Naive B cell (primary cell): ENCODE results near the gene METTL15. TPM values are rescaled to one million over a fixed set of nuclear protein-coding genes. Genes with fewer than 3 reads are reported as not detected.
"Not testable (repeated sequence)": the region's sequence is repeated elsewhere in the genome, so short reads cannot be mapped to it uniquely, and the experiment has no call there.

Experiments
- ATAC-seq, 2 donors: fragments of 150-1000 bp; cut with Tn5 transposase; 2 replicates each; pipeline ENCODE4 v1.10.0; 2021; ENCODE audit warnings: low read depth in 2 of 2, mild to moderate bottlenecking in 2 of 2, moderate library complexity in 2 of 2
- DNase-seq: peaks from one replicate; pipeline ENCODE4 v3.0.0; 2022
- H3K27ac Mint-ChIP-seq, 6 donors: one replicate each; pipeline ENCODE4 v1.8.0; 2020 to 2022; ENCODE audit warnings: mild to moderate bottlenecking in 6 of 6, mixed read lengths in 6 of 6, moderate library complexity in 5 of 6, inconsistent platforms in 2 of 6
- H3K27me3 Mint-ChIP-seq, 3 donors: one replicate each; pipeline ENCODE4 v1.8.0; 2021 to 2022; ENCODE audit warnings: mixed read lengths in 3 of 3, mild to moderate bottlenecking in 1 of 3
- H3K36me3 Mint-ChIP-seq, 2 donors: one replicate each; pipeline ENCODE4 v1.8.0; 2020 to 2022; ENCODE audit warnings: mixed read lengths in 2 of 2, inconsistent platforms in 1 of 2, mild to moderate bottlenecking in 1 of 2
- H3K4me1 Mint-ChIP-seq, 3 donors: one replicate each; pipeline ENCODE4 v1.8.0; 2020 to 2022; ENCODE audit warnings: mixed read lengths in 3 of 3, inconsistent platforms in 1 of 3, mild to moderate bottlenecking in 1 of 3, moderate library complexity in 1 of 3
- H3K4me3 Mint-ChIP-seq, 8 donors: one replicate each; pipeline ENCODE4 v1.8.0; 2020 to 2022; ENCODE audit warnings: mild to moderate bottlenecking in 8 of 8, mixed read lengths in 8 of 8, moderate library complexity in 8 of 8, inconsistent platforms in 2 of 8
- H3K9me3 Mint-ChIP-seq, 7 donors: one replicate each; pipeline ENCODE4 v1.8.0; 2020 to 2022; ENCODE audit warnings: mixed read lengths in 7 of 7, mild to moderate bottlenecking in 5 of 7, inconsistent platforms in 2 of 7, moderate library complexity in 1 of 7
- polyA plus RNA-seq, 6 donors: library from polyadenylated mRNA; unstranded; fragments of 300-500 nt; fragmentation: Illumina TruSeq; gene quantifications; one replicate each; pipeline ENCODE4 v1.2.3, GENCODE V29; 2021; ENCODE audit warnings: low read depth in 6 of 6

The METTL15 gene
- polyA plus RNA-seq, 6 donors from 2014 or later = 5.0 to 7.8 (median 6.4) TPM

- H3K4me3 Mint-ChIP-seq = no peak overlapping the region
- no peaks in the 10 kb centered on the region for H3K27me3 Mint-ChIP-seq
- H3K27ac Mint-ChIP-seq = no peak overlapping the region
- no peak for ATAC-seq
- no peak for DNase-seq
- H3K9me3 Mint-ChIP-seq = peaks cover 0 to 9% (median 6%) of the 10 kb centered on the region in 7 donors
- H3K36me3 Mint-ChIP-seq = peaks cover 15 to 21% of the 10 kb centered on the region in 2 donors
- peaks cover 4 to 13% (median 4%) of the 10 kb centered on the region in 3 donors for H3K4me1 Mint-ChIP-seq
These were observed 134.4 kb downstream of the METTL15 start for GRCh38 chr11:28242596-28242995.

DNA sequence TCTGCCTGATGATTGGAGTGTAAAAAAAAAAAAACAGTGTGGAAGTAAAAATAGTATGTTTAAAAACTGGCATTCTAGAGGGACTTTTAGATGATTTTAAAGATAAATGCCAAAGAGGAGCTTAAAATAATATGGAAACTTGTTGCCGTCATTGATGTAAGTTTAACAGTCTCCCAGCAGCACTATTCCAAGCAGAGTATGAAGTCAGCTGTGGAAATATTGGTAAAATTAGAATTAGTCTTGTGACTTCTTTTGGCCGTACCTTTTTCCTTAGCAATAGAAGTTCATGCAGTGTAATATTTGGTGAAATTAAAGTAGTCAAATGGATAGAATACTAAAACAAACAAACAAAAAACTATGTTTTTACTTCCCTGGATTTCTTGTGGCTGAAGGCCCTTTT, 134.9 kb downstream of the METTL15 start:
- peaks cover 0 to 9% (median 6%) of the 10 kb centered on the region in 7 donors for H3K9me3 Mint-ChIP-seq
- DNase-seq (no peak), ATAC-seq (no peak)
- no peaks in the 10 kb centered on the region for H3K27me3 Mint-ChIP-seq
- H3K36me3 Mint-ChIP-seq = peaks cover 15 to 21% of the 10 kb centered on the region in 2 donors
- H3K4me3 Mint-ChIP-seq = no peak overlapping the region
- peak overlapping the region in 1 of 6 donors; percentile 12 for H3K27ac Mint-ChIP-seq
- peaks cover 4 to 13% (median 4%) of the 10 kb centered on the region in 3 donors for H3K4me1 Mint-ChIP-seq

- H3K36me3 Mint-ChIP-seq = peaks cover 13 to 20% of the 10 kb centered on the region in 2 donors
- ATAC-seq = no peak
- no peak for DNase-seq
- H3K4me3 Mint-ChIP-seq = no peak overlapping the region
- no peaks in the 10 kb centered on the region for H3K27me3 Mint-ChIP-seq
- H3K4me1 Mint-ChIP-seq = peaks cover 4 to 13% (median 4%) of the 10 kb centered on the region in 3 donors
- H3K27ac Mint-ChIP-seq = peak overlapping the region in 1 of 6 donors; percentile 18
- peaks cover 0 to 9% (median 6%) of the 10 kb centered on the region in 7 donors for H3K9me3 Mint-ChIP-seq
These were observed 135.4 kb downstream of the METTL15 start for GRCh38 chr11:28243581-28243980.

DNA sequence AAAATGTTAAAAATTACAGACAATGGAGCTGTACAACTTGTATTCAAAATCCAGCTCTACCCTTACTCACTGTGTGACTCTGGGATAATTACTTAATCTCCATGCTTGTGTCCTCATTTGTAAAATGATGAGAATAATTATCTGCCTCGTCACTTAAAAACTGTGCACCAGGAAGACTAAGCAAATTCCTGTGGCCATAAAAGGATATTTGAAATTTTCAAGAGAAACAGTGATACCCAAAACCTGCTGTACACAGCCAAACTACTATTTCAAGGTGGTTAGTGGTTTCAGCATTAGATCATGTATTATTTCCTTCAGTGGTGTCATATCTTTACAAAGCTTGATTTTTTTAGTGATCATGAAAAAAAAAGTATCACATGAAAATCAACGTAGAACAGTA, 136.9 kb downstream of the METTL15 start:
- H3K4me3 Mint-ChIP-seq = no peak overlapping the region
- DNase-seq = no peak
- peaks cover 3 to 18% (median 8%) of the 10 kb centered on the region in 7 donors for H3K9me3 Mint-ChIP-seq
- ATAC-seq = no peak
- peaks cover 0 to 15% of the 10 kb centered on the region in 2 donors for H3K36me3 Mint-ChIP-seq
- no peak overlapping the region for H3K27ac Mint-ChIP-seq
- no peaks in the 10 kb centered on the region for H3K27me3 Mint-ChIP-seq
- H3K4me1 Mint-ChIP-seq = peaks cover 4 to 13% (median 4%) of the 10 kb centered on the region in 3 donors

GRCh38 chr11:28250192-28250591, 142.0 kb downstream of the METTL15 start:
- H3K36me3 Mint-ChIP-seq = peaks cover 18 to 20% of the 10 kb centered on the region in 2 donors
- H3K4me1 Mint-ChIP-seq = peaks cover 4 to 17% (median 7%) of the 10 kb centered on the region in 3 donors
- no peak for ATAC-seq
- no peak overlapping the region for H3K4me3 Mint-ChIP-seq
- no peak for DNase-seq
- H3K27me3 Mint-ChIP-seq = no peaks in the 10 kb centered on the region
- no peak overlapping the region for H3K27ac Mint-ChIP-seq
- peaks cover 8 to 32% (median 13%) of the 10 kb centered on the region in 7 donors for H3K9me3 Mint-ChIP-seq

- Mint-ChIP-seq H3K27ac (no peak overlapping the region), H3K4me1 (peaks cover 0 to 11% (median 3%) of the 10 kb centered on the region in 3 donors), H3K27me3 (no peaks in the 10 kb centered on the region), H3K9me3 (peaks cover 4 to 29% (median 14%) of the 10 kb centered on the region in 7 donors), H3K4me3 (no peak overlapping the region), H3K36me3 (peaks cover 20 to 25% of the 10 kb centered on the region in 2 donors)
- no peak for ATAC-seq
- DNase-seq = no peak
These were observed 143.1 kb downstream of the METTL15 start for GRCh38 chr11:28251257-28251656.

GRCh38 chr11:28257761-28258160, 149.6 kb downstream of the METTL15 start:
- Mint-ChIP-seq H3K27ac (no peak overlapping the region), H3K36me3 (peaks cover 18 to 42% of the 10 kb centered on the region in 2 donors), H3K4me1 (peaks cover 0 to 11% (median 9%) of the 10 kb centered on the region in 3 donors), H3K9me3 (peaks cover 3 to 38% (median 11%) of the 10 kb centered on the region in 7 donors), H3K4me3 (no peak overlapping the region), H3K27me3 (no peaks in the 10 kb centered on the region)
- no peak for ATAC-seq
- no peak for DNase-seq

- peaks cover 0 to 7% (median 7%) of the 10 kb centered on the region in 3 donors for H3K4me1 Mint-ChIP-seq
- H3K27me3 Mint-ChIP-seq = no peaks in the 10 kb centered on the region
- no peak for ATAC-seq
- peaks cover 0 to 23% (median 8%) of the 10 kb centered on the region in 7 donors for H3K9me3 Mint-ChIP-seq
- H3K4me3 Mint-ChIP-seq = no peak overlapping the region
- H3K27ac Mint-ChIP-seq = no peak overlapping the region
- no peak for DNase-seq
- H3K36me3 Mint-ChIP-seq = peaks cover 2 to 33% of the 10 kb centered on the region in 2 donors
These were observed 151.1 kb downstream of the METTL15 start for GRCh38 chr11:28259177-28259843.

DNA sequence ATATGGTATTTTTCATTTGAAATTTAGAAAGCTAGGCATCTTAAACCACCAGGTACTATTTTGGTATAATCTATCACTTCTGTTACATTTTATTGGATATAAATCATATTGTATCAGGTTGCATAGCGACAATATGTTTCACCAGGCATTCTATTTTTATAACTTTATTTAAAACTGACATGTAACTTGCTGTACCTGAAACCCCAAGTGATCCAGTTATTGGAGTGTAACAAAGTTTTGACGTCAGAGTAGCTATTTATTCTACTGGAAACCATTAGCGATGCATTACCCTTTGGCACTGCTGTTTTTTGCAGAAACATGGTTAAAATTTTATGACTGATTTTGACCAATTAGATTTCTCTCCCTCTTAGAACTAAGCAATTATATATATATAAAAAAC, 160.7 kb downstream of the METTL15 start:
- DNase-seq = no peak
- H3K9me3 Mint-ChIP-seq = peaks cover 7 to 20% (median 13%) of the 10 kb centered on the region in 7 donors
- H3K4me3 Mint-ChIP-seq = no peak overlapping the region
- peaks cover 28 to 31% of the 10 kb centered on the region in 2 donors for H3K36me3 Mint-ChIP-seq
- H3K4me1 Mint-ChIP-seq = peaks cover 0 to 3% (median 0%) of the 10 kb centered on the region in 3 donors
- H3K27ac Mint-ChIP-seq = no peak overlapping the region
- no peak for ATAC-seq
- H3K27me3 Mint-ChIP-seq = no peaks in the 10 kb centered on the region

DNA sequence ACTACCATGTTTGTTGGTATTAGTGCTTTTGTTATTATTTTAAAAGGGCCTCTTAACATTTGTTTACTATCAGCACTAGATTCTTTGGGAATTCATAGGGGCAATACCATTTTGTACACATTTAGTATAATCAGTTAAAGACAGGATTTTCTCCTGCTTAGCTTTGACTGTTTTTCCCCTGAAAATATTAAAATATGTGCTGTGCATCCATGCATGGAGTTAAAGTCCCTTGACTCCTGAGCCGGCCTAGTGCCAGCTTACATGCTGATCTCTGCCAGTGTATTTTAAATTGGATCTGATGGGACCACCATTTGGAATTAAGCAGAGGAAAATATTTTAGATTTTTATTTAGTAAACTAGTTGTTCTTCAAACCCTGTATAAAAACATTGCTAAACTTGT, 161.4 kb downstream of the METTL15 start:
- H3K27ac Mint-ChIP-seq = no peak overlapping the region
- ATAC-seq (no peak), DNase-seq (no peak)
- H3K4me1 Mint-ChIP-seq = peaks cover 0 to 3% (median 0%) of the 10 kb centered on the region in 3 donors
- H3K36me3 Mint-ChIP-seq = peaks cover 28 to 29% of the 10 kb centered on the region in 2 donors
- H3K9me3 Mint-ChIP-seq = peaks cover 7 to 20% (median 13%) of the 10 kb centered on the region in 7 donors
- no peak overlapping the region for H3K4me3 Mint-ChIP-seq
- H3K27me3 Mint-ChIP-seq = no peaks in the 10 kb centered on the region

DNA sequence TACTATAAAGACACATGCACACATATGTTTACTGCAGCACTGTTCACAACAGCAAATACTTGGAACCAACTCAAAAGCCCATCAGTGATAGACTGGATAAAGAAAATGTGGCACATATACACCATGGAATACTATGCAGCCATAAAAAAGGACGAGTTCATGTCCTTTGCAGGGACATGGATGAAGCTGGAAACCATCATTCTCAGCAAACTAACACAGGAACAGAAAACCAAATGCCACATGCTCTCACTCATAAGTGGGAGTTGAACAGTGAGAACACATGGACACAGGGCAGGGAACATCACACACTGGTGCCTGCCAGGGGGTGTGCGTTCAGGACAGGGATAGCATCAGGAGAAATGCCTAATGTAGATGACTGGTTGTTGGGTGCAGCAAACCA, 164.1 kb downstream of the METTL15 start:
- DNase-seq, H3K4me3 Mint-ChIP-seq, H3K27me3 Mint-ChIP-seq, ATAC-seq, H3K4me1 Mint-ChIP-seq, H3K27ac Mint-ChIP-seq: not testable (repeated sequence)
- peaks cover under 1 to 12% (median 7%) of the 10 kb centered on the region in 7 donors for H3K9me3 Mint-ChIP-seq
- H3K36me3 Mint-ChIP-seq = peaks cover 4 to 14% of the 10 kb centered on the region in 2 donors

GRCh38 chr11:28274216-28274615, 166.0 kb downstream of the METTL15 start:
- Mint-ChIP-seq H3K36me3 (peaks cover 0 to 11% of the 10 kb centered on the region in 2 donors), H3K27ac (peak overlapping the region in 1 of 6 donors; percentile 5), H3K4me3 (no peak overlapping the region), H3K4me1 (no peaks in the 10 kb centered on the region), H3K27me3 (no peaks in the 10 kb centered on the region), H3K9me3 (peaks cover 0 to 10% (median 6%) of the 10 kb centered on the region in 7 donors)
- DNase-seq (no peak), ATAC-seq (no peak)

DNA sequence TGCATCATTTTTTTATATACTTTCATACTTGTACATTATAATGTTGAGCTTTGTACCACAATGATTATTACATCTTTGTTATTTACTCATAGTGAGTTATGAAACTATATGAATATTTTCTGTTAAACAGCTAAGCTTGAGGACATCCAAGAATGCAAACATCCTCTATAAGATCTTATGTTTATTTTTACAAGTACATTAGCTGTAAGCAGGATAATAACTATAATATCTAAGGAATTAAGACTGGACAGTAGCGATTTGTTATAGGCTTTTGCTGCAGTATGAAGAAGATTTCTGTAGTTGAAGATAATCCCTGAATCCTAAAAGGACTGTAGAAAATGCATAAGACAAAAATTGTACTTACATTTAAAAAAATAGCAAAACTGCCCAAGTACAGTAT, 176.0 kb downstream of the METTL15 start:
- peaks cover 8 to 10% of the 10 kb centered on the region in 2 donors for H3K36me3 Mint-ChIP-seq
- peaks cover 0 to 7% (median 0%) of the 10 kb centered on the region in 7 donors for H3K9me3 Mint-ChIP-seq
- ATAC-seq (no peak), DNase-seq (no peak)
- no peaks in the 10 kb centered on the region for H3K27me3 Mint-ChIP-seq
- H3K27ac Mint-ChIP-seq = no peak overlapping the region
- no peak overlapping the region for H3K4me3 Mint-ChIP-seq
- H3K4me1 Mint-ChIP-seq = peaks cover 0 to 7% (median 5%) of the 10 kb centered on the region in 3 donors

DNA sequence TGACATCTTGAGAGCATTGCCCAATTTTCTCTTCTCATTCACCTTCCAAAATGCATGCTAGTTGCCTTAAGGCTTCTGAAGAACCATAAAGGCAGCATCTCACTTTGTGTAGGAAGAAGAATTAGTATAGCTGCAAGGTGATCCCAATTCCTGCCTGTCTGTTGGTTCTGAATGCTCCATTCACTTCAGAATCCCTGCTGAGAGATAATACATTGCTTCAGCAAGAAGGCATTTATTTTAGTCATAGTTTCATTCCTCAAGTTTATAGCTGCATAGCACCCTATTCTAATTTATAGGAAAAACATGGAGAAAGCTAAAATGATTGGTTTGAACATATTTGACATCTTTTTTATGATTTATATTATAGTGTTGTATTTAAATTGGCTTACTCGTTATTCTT, 181.3 kb downstream of the METTL15 start:
- ATAC-seq (no peak), DNase-seq (no peak)
- Mint-ChIP-seq H3K27ac (no peak overlapping the region), H3K4me1 (peaks cover 0 to 3% (median 0%) of the 10 kb centered on the region in 3 donors), H3K36me3 (peaks cover 0 to 13% of the 10 kb centered on the region in 2 donors), H3K4me3 (no peak overlapping the region), H3K9me3 (peaks cover 0 to 5% (median 0%) of the 10 kb centered on the region in 7 donors), H3K27me3 (no peaks in the 10 kb centered on the region)
